Spleen (tissue), 7 donors: ENCODE data around the gene TUT1.

Experiments
- CTCF ChIP-seq, 11 experiments: fragments of 200-600 bp in 7 of 11; fragments of 450-650 bp in 4 of 11; sonication (generic) in 4 of 11; IDR thresholded peaks in 8 of 11; conservative IDR thresholded peaks in 3 of 11; 1 replicate in 7 of 11; 2 replicates in 4 of 11; pipeline versions ENCODE4 v1.4.0 to v1.8.0; 2016 to 2021; ENCODE audit warnings: antibody characterized with exemption in 11 of 11, inconsistent platforms in 4 of 11, mild to moderate bottlenecking in 1 of 11
- POLR2A ChIP-seq, 3 donors: fragments of 450-650 bp; IDR thresholded peaks; one replicate each; pipeline ENCODE4 v1.5.1; 2017; ENCODE audit warnings: antibody characterized with exemption in 3 of 3, mild to moderate bottlenecking in 1 of 3
- donor health status: DM: no; HTN: no; CAD: no; lungs with moderate emphysema.
- donor health status: DM: no; HTN: no; CAD: no.
- donor health status: DM: no; HTN: no; CAD: no.

DNA sequence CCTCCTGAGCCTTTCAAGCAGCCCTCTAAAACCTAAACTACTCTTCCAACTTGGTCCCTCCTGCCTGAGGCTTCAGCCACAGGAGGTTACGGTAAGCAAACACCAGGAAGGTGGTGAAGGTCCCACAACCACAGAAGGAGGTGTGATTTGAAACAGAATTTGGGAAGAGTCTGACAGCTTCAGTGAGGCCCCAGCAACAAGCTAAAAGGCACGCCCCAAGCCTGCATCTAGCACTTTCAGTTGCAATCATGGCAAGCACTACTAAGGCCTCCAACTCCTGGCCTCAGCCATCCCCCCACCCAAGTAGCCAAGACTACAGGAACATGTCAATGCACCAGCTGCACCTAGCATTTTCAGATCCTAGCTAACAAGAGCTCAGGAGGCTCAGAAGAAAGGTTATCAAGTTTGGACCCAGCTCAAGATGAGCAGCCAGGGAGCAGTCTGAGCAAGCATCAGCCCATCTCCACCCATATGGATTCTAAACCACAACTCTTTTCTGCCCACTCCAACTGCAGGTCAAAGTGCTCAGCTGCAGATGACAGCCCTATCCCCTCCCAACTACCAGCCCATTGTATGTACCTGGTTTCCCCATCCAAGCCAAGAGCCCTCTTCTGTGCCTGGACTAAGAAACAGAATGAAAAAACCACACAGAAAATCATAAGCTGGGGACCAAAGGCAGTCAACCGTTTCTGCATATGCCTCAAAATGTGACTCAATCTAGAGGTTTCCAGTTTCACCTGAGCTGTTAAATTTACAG lies 34.3 kb downstream of the TUT1 start:
- TF ChIP-seq CTCF (IDR thresholded peaks at IDR 0.05 in 8 of 11, conservative IDR thresholded peaks at IDR 0.05 in 3 of 11) (no peak), POLR2A (IDR thresholded peaks at IDR 0.05) (no peak)
